Small intestine (tissue), 7 donors: ENCODE measurements around the gene ACOT11. TPM values are rescaled to one million over a fixed set of nuclear protein-coding genes. Genes with fewer than 3 reads are reported as not detected.

Experiments
- DNase-seq, 2 donors: peaks; one replicate each; pipeline versions ENCODE4 v3.0.0 to v3.0.0-alpha.2; 2013
- FAIRE-seq: peaks from 2 replicates; lab custom pipeline; 2012; peaks lifted over from hg19 to GRCh38; lab: Jason Lieb, UNC
- H3K27ac ChIP-seq, 3 donors: one replicate each; pipeline ENCODE4 v1.5.1; 2013; ENCODE audit warnings: low read length in 2 of 3, mild to moderate bottlenecking in 2 of 3, control low read depth in 1 of 3, inconsistent platforms in 1 of 3, low read depth in 1 of 3, moderate library complexity in 1 of 3
- H3K27me3 ChIP-seq, 3 donors: one replicate each; pipeline ENCODE4 v1.6.1; 2013; ENCODE audit warnings: low read length in 3 of 3, inconsistent platforms in 1 of 3; ENCODE audit not compliant: control insufficient read depth in 3 of 3, insufficient read depth in 3 of 3
- H3K36me3 ChIP-seq, 3 donors: one replicate each; pipeline ENCODE4 v1.6.1; 2013; ENCODE audit warnings: low read length in 3 of 3, inconsistent platforms in 1 of 3, low read depth in 1 of 3, mild to moderate bottlenecking in 1 of 3, moderate library complexity in 1 of 3; ENCODE audit not compliant: control insufficient read depth in 3 of 3, insufficient read depth in 2 of 3
- H3K4me1 ChIP-seq, 3 donors: one replicate each; pipeline ENCODE4 v1.6.1; 2013; ENCODE audit warnings: low read length in 2 of 3, inconsistent platforms in 1 of 3, low read depth in 1 of 3, mild to moderate bottlenecking in 1 of 3, moderate library complexity in 1 of 3; ENCODE audit not compliant: control insufficient read depth in 3 of 3, insufficient read depth in 2 of 3
- H3K4me3 ChIP-seq, 3 donors: one replicate each; pipeline ENCODE4 v1.5.1; 2013; ENCODE audit warnings: low read length in 3 of 3, control low read depth in 1 of 3, inconsistent platforms in 1 of 3, low read depth in 1 of 3, mild to moderate bottlenecking in 1 of 3, moderate library complexity in 1 of 3
- H3K9me3 ChIP-seq, 2 donors: one replicate each; pipeline ENCODE4 v1.6.1; 2013; ENCODE audit warnings: low read depth in 1 of 2, low read length in 1 of 2; ENCODE audit not compliant: control insufficient read depth in 2 of 2, insufficient read depth in 1 of 2
- WGBS, 3 donors: extraction: QIAGEN DNeasy Blood & Tissue Kit; methylation state at CpG; one replicate each; pipeline ENCODE4 v1.1.7; 2013; 5-methylcytosine and 5-hydroxymethylcytosine counted together
- polyA plus RNA-seq, 4 donors: library from polyadenylated mRNA; stranded (reverse) in 3 of 4; unstranded in 1 of 4; fragments of 200-250 nt in 3 of 4; fragments of 120-200 nt in 1 of 4; gene quantifications; one replicate each; pipeline versions ENCODE4 v1.2.1 to v1.2.3, GENCODE V29; 2013
- donor health status: healthy with polysubstance abuse.
- donor health status: control.
- donor health status: control.
- donor health status: Bipolar disorder and iron deficiency.
- donor health status: healthy.

The ACOT11 gene
- polyA plus RNA-seq, 4 donors = 30.4 to 101 (median 46.4) TPM

DNA sequence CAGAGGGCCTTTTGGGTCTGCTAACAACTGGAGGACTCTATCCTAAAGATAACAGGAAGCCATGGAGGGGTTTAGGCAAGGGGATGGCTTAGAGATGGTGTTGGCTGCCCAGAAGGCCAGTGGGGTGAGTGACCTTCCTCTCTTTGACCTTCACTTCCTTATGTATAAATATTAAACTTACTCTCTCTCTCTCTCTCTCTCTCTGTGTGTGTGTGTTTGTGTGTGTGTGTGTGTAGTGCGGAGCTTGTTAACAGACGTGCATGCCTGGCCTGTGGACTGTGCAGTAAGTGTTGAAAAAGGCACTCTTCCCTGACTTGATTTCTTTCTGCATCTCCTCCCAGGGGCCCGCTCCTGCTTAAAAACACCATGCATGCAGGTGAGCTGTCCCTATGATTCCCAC, 103.6 kb downstream of the ACOT11 start:
- Histone ChIP-seq H3K27me3 (no peaks in the 10 kb centered on the region), H3K4me1 (peaks cover 8 to 45% (median 11%) of the 10 kb centered on the region in 3 donors), H3K4me3 (no peak overlapping the region), H3K27ac (peak overlapping the region in 1 of 3 donors; percentile 22), H3K36me3 (peaks cover 0 to 2% (median 0%) of the 10 kb centered on the region in 3 donors), H3K9me3 (no peaks in the 10 kb centered on the region)
- DNase-seq (peak in 1 of 2 donors; percentile 31), FAIRE-seq (no peak)
- WGBS, 3 donors = 50 to 88% (median 73%) methylated on average over 3 of the region's 3 CpGs

- Histone ChIP-seq H3K4me1 (peaks cover 8 to 45% (median 11%) of the 10 kb centered on the region in 3 donors), H3K4me3 (no peak overlapping the region), H3K27me3 (no peaks in the 10 kb centered on the region), H3K27ac (no peak overlapping the region), H3K9me3 (no peaks in the 10 kb centered on the region), H3K36me3 (peaks cover 0 to 2% (median 0%) of the 10 kb centered on the region in 3 donors)
- no peak for FAIRE-seq
- DNase-seq = no peak
Measured at GRCh38 chr1:54652168-54652567, 104.1 kb downstream of the ACOT11 start.

GRCh38 chr1:54653036-54653435, 105.0 kb downstream of the ACOT11 start:
- Histone ChIP-seq H3K4me1 (peaks cover 8 to 45% (median 11%) of the 10 kb centered on the region in 3 donors), H3K36me3 (peaks cover 0 to 8% (median 0%) of the 10 kb centered on the region in 3 donors), H3K9me3 (no peaks in the 10 kb centered on the region), H3K27ac (no peak overlapping the region), H3K27me3 (no peaks in the 10 kb centered on the region), H3K4me3 (no peak overlapping the region)
- DNase-seq (no peak), FAIRE-seq (no peak)
- WGBS, 3 donors = 76 to 79% (median 79%) methylated on average over 4 of the region's 4 CpGs

GRCh38 chr1:54658164-54658913, 110.3 kb downstream of the ACOT11 start:
- Histone ChIP-seq H3K4me3 (no peak overlapping the region), H3K4me1 (no peaks in the 10 kb centered on the region), H3K9me3 (no peaks in the 10 kb centered on the region), H3K27me3 (no peaks in the 10 kb centered on the region), H3K27ac (no peak overlapping the region), H3K36me3 (peaks cover 0 to 15% (median 0%) of the 10 kb centered on the region in 3 donors)
- no peak for FAIRE-seq
- 87 to 91% (median 91%) methylated on average over 2 of the region's 2 CpGs for WGBS, 3 donors
- no peak for DNase-seq

Other genes with a start within 250 kb of the ACOT11 start
- gene SSBP3, start 141.8 kb upstream of the ACOT11 start, polyA plus RNA-seq = 10 to 100 TPM; 24.2 to 41.9 (median 32.2) TPM
- 10 to 100 TPM in 1 of 4 donors, 1 to 10 TPM in 3; 1.4 to 22.0 (median 1.6) TPM for gene FAM151A, start 75.3 kb downstream of the ACOT11 start, polyA plus RNA-seq
- gene MROH7, start 93.6 kb downstream of the ACOT11 start, polyA plus RNA-seq = 10 to 100 TPM in 1 of 4 donors, 1 to 10 TPM in 3; 1.3 to 27.5 (median 6.6) TPM
- gene TTC4, start 167.6 kb downstream of the ACOT11 start, polyA plus RNA-seq = 10 to 100 TPM; 11.9 to 21.1 (median 13.3) TPM
- 1 to 10 TPM; 2.5 to 8.3 (median 3.9) TPM for gene PARS2, start 216.3 kb downstream of the ACOT11 start, polyA plus RNA-seq